ENCODE results near the gene C22orf23. TPM values are rescaled to one million over a fixed set of nuclear protein-coding genes. Genes with fewer than 3 reads are reported as not detected.
A peak's percentile ranks its signal among the peaks of the same experiment; 100 is the strongest.

Gene C22orf23
- polyA plus RNA-seq, 1 donor (not counting 4 experiments of a cell fraction or from before 2014, with no cell fraction given) = not detected

- peak overlapping the region; percentile 70 for H3K4me2 ChIP-seq (ENCODE audit: control insufficient read depth, extremely low read depth, insufficient read depth, low read depth, low read length)
- DNase-seq (ENCODE audit: low read depth, low spot score) (no peak), FAIRE-seq (peak; percentile 29)
- TF ChIP-seq CTCF (optimal IDR thresholded peaks at IDR 0.05 in 1 of 3, IDR thresholded peaks at IDR 0.05 in 1 of 3, conservative IDR thresholded peaks at IDR 0.05 in 1 of 3; ENCODE audit: extremely low read depth in 1 of 3, insufficient read depth in 2 of 3, low read length in 3 of 3) = no peak
- no peak for TF ChIP-seq EZH2 (IDR thresholded peaks at IDR 0.05; ENCODE audit: low read length)
- H3K9ac ChIP-seq (ENCODE audit: control insufficient read depth, extremely low read depth, insufficient read depth, low read length) = peak overlapping the region; percentile 45
- peaks cover 3% of the 10 kb centered on the region for H3K9me1 ChIP-seq (ENCODE audit: control insufficient read depth, extremely low read depth, insufficient read depth, low read length)
- peaks cover 18% of the 10 kb centered on the region for H4K20me1 ChIP-seq (ENCODE audit: control insufficient read depth, extremely low read depth, insufficient read depth, low read length)
- no peak overlapping the region for H2AFZ ChIP-seq (ENCODE audit: control insufficient read depth, low read length)
- H3K9me3 ChIP-seq (ENCODE audit: control insufficient read depth, low read depth, low read length) = no peaks in the 10 kb centered on the region
- H3K79me2 ChIP-seq (ENCODE audit: control insufficient read depth, insufficient read depth, low read length) = peaks cover 81% of the 10 kb centered on the region
- H3K27me3 ChIP-seq (ENCODE audit: control insufficient read depth, extremely low read depth, insufficient read depth, low read length) = no peaks in the 10 kb centered on the region
- peaks cover 38% of the 10 kb centered on the region for H3K4me1 ChIP-seq (ENCODE audit: control insufficient read depth, extremely low read depth, insufficient read depth, low read length)
- peak overlapping the region; percentile 24 for H3K27ac ChIP-seq (ENCODE audit: control insufficient read depth, insufficient read depth, low read length)
- H3K4me3 ChIP-seq (ENCODE audit: control insufficient read depth in 2 of 3, extremely low read depth in 1 of 3, insufficient read depth in 2 of 3, low read depth in 1 of 3, low read length in 3 of 3) = peak overlapping the region; percentile 10 to 46 (median 27)
- dilution Hi-C loops (cut with MboI; ENCODE audit: extremely low pct_ligation_motif_present, low sequenced_read_pairs) = no loop called here
- peaks cover 48 to 56% of the 10 kb centered on the region in 2 experiments for H3K36me3 ChIP-seq (ENCODE audit: control insufficient read depth in 2 of 2, extremely low read depth in 1 of 2, insufficient read depth in 2 of 2, low read length in 2 of 2)
These were observed 42.3 kb downstream of the C22orf23 start for GRCh38 chr22:37910890-37911672.

- no peaks in the 10 kb centered on the region for H3K9me3 ChIP-seq (ENCODE audit: control insufficient read depth, low read depth, low read length)
- peaks cover 3% of the 10 kb centered on the region for H3K9me1 ChIP-seq (ENCODE audit: control insufficient read depth, extremely low read depth, insufficient read depth, low read length)
- H3K27ac ChIP-seq (ENCODE audit: control insufficient read depth, insufficient read depth, low read length) = no peak overlapping the region
- H3K4me2 ChIP-seq (ENCODE audit: control insufficient read depth, extremely low read depth, insufficient read depth, low read depth, low read length) = peak overlapping the region; percentile 70
- peak; percentile 13 for FAIRE-seq
- H3K4me3 ChIP-seq (ENCODE audit: control insufficient read depth in 2 of 3, extremely low read depth in 1 of 3, insufficient read depth in 2 of 3, low read depth in 1 of 3, low read length in 3 of 3) = peak overlapping the region; percentile 3 to 42 (median 34)
- DNase-seq (ENCODE audit: low read depth, low spot score) = no peak
- peaks cover 18% of the 10 kb centered on the region for H4K20me1 ChIP-seq (ENCODE audit: control insufficient read depth, extremely low read depth, insufficient read depth, low read length)
- peak overlapping the region; percentile 45 for H3K9ac ChIP-seq (ENCODE audit: control insufficient read depth, extremely low read depth, insufficient read depth, low read length)
- peaks cover 39 to 47% of the 10 kb centered on the region in 2 experiments for H3K36me3 ChIP-seq (ENCODE audit: control insufficient read depth in 2 of 2, extremely low read depth in 1 of 2, insufficient read depth in 2 of 2, low read length in 2 of 2)
- TF ChIP-seq EZH2 (IDR thresholded peaks at IDR 0.05; ENCODE audit: low read length) (no peak), CTCF (optimal IDR thresholded peaks at IDR 0.05 in 1 of 3, IDR thresholded peaks at IDR 0.05 in 1 of 3, conservative IDR thresholded peaks at IDR 0.05 in 1 of 3; ENCODE audit: extremely low read depth in 1 of 3, insufficient read depth in 2 of 3, low read length in 3 of 3) (no peak)
- dilution Hi-C loops (cut with MboI; ENCODE audit: extremely low pct_ligation_motif_present, low sequenced_read_pairs) = no loop called here
- peaks cover 48% of the 10 kb centered on the region for H3K4me1 ChIP-seq (ENCODE audit: control insufficient read depth, extremely low read depth, insufficient read depth, low read length)
- H2AFZ ChIP-seq (ENCODE audit: control insufficient read depth, low read length) = no peak overlapping the region
- H3K27me3 ChIP-seq (ENCODE audit: control insufficient read depth, extremely low read depth, insufficient read depth, low read length) = no peaks in the 10 kb centered on the region
- peaks cover 72% of the 10 kb centered on the region for H3K79me2 ChIP-seq (ENCODE audit: control insufficient read depth, insufficient read depth, low read length)
These were observed 43.6 kb downstream of the C22orf23 start for GRCh38 chr22:37909766-37910165.
